Keratinocyte (primary cell): ENCODE measurements around the gene OPRL1. TPM values are rescaled to one million over a fixed set of nuclear protein-coding genes. Genes with fewer than 3 reads are reported as not detected.

Source experiments
- DNase-seq: peaks from one replicate; pipeline ENCODE4 v3.0.0-alpha.2; 2011; ENCODE audit warnings: low read depth, missing footprints, low spot score
- FAIRE-seq: peaks from 2 replicates; lab custom pipeline; 2011; peaks lifted over from hg19 to GRCh38; lab: Jason Lieb, UNC
- H2AFZ ChIP-seq: 2 replicates; pipeline ENCODE4 v1.6.0; 2012; ENCODE audit warnings: low read length, control low read depth, inconsistent platforms; ENCODE audit not compliant: control insufficient read depth
- H3K27ac ChIP-seq: 2 replicates; pipeline ENCODE4 v1.5.1; 2011; ENCODE audit warnings: low read length; ENCODE audit not compliant: control insufficient read depth, insufficient read depth
- H3K27me3 ChIP-seq: 3 replicates; pipeline ENCODE4 v1.6.0; 2011; ENCODE audit warnings: low read length; ENCODE audit not compliant: control insufficient read depth, insufficient read depth; ENCODE audit errors: extremely low read depth
- H3K36me3 ChIP-seq, 2 experiments: 2 replicates in 1 of 2; 3 replicates in 1 of 2; pipeline ENCODE4 v1.5.1; 2011; ENCODE audit warnings: low read length in 2 of 2, mild to moderate bottlenecking in 1 of 2; ENCODE audit not compliant: control insufficient read depth in 2 of 2, insufficient read depth in 2 of 2; ENCODE audit errors: extremely low read depth in 1 of 2
- H3K4me1 ChIP-seq: 3 replicates; pipeline ENCODE4 v1.5.1; 2011; ENCODE audit warnings: low read length; ENCODE audit not compliant: control insufficient read depth, insufficient read depth; ENCODE audit errors: extremely low read depth
- H3K4me2 ChIP-seq: 3 replicates; pipeline ENCODE4 v1.6.0; 2011; ENCODE audit warnings: low read depth, low read length; ENCODE audit not compliant: control insufficient read depth, insufficient read depth; ENCODE audit errors: extremely low read depth
- H3K4me3 ChIP-seq, 3 experiments: fragments of 200-600 bp in 1 of 3; sonication (generic) in 1 of 3; 2 replicates in 2 of 3; 3 replicates in 1 of 3; pipeline ENCODE4 v1.5.1; 2011 to 2016; ENCODE audit warnings: low read length in 3 of 3, mild to moderate bottlenecking in 3 of 3, control low read depth in 2 of 3, inconsistent platforms in 1 of 3, low read depth in 1 of 3, mixed read lengths in 1 of 3, mixed run types in 1 of 3, moderate library complexity in 1 of 3; ENCODE audit not compliant: control insufficient read depth in 2 of 3, insufficient read depth in 2 of 3; ENCODE audit errors: extremely low read depth in 1 of 3
- H3K79me2 ChIP-seq: 2 replicates; pipeline ENCODE4 v1.6.0; 2012; ENCODE audit warnings: low read length; ENCODE audit not compliant: control insufficient read depth, insufficient read depth
- H3K9ac ChIP-seq: 3 replicates; pipeline ENCODE4 v1.6.0; 2011; ENCODE audit warnings: low read length; ENCODE audit not compliant: control insufficient read depth, insufficient read depth; ENCODE audit errors: extremely low read depth
- H3K9me1 ChIP-seq: 3 replicates; pipeline ENCODE4 v1.6.0; 2011; ENCODE audit warnings: low read length; ENCODE audit not compliant: control insufficient read depth, insufficient read depth; ENCODE audit errors: extremely low read depth
- H3K9me3 ChIP-seq: 2 replicates; pipeline ENCODE4 v1.5.1; 2012; ENCODE audit warnings: low read depth, low read length; ENCODE audit not compliant: control insufficient read depth
- H4K20me1 ChIP-seq: 3 replicates; pipeline ENCODE4 v1.6.0; 2011; ENCODE audit warnings: low read length; ENCODE audit not compliant: control insufficient read depth, insufficient read depth; ENCODE audit errors: extremely low read depth
- EZH2 ChIP-seq: IDR thresholded peaks from one replicate; pipeline ENCODE4 v1.6.1; 2012; ENCODE audit warnings: inconsistent platforms, mild to moderate bottlenecking, low read length, moderate library complexity
- dilution Hi-C: fragments of 300-500 bp; cut with MboI; formaldehyde crosslinking; loops from one replicate; pipeline ENCODE4 v1.7.0; 2020; ENCODE audit warnings: low sequenced_read_pairs; ENCODE audit not compliant: extremely low pct_ligation_motif_present
- polyA plus RNA-seq, 5 experiments: library from polyadenylated mRNA; depleted of rRNA in 3 of 5; stranded (reverse) in 3 of 5; stranded (forward) in 1 of 5; unstranded in 1 of 5; fragments of >200 nt; gene quantifications; 1 replicate in 1 of 5; 2 replicates in 3 of 5; 3 replicates in 1 of 5; pipeline versions ENCODE4 v1.2.1 to v1.2.3, GENCODE V29; 2011 to 2012; ENCODE audit warnings: missing spikeins in 2 of 5, low read depth in 1 of 5, low replicate concordance in 1 of 5
- TF ChIP-seq, protein P1 (sequence below), 3 experiments: IDR thresholded peaks in 1 of 3; conservative IDR thresholded peaks in 1 of 3; optimal IDR thresholded peaks in 1 of 3; 2 replicates in 2 of 3; 3 replicates in 1 of 3; pipeline versions ENCODE3 to v1.5.1; 2011; ENCODE audit warnings: low read length in 3 of 3, mild to moderate bottlenecking in 3 of 3, moderate library complexity in 2 of 3, control low read depth in 1 of 3, inconsistent platforms in 1 of 3; ENCODE audit not compliant: insufficient read depth in 2 of 3; ENCODE audit errors: extremely low read depth in 1 of 3

OPRL1 gene
- polyA plus RNA-seq, 1 donor (not counting 4 experiments of a cell fraction or from before 2014, with no cell fraction given) = 0.25 TPM

DNA sequence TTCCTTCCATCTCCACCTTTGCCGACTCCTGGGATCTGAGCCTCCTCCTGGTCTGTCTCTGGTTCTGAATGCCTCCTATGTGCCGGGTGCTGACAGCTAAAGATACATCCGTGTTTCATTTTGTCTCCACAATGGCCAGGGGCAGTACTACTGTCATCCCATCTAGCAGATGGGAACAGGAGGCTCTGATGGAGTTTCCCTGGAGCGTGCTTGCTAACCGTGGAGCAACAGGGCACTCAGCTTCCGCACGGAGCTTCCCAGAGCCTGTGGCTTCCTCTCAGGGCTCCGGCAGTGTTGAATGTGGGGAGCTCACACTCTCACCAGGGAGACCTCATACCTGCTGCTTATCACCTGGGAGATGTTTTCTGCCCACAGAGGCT lies 39.4 kb downstream of the OPRL1 start:
- no peak for DNase-seq
- H3K9ac ChIP-seq = no peak overlapping the region
- peaks cover 15% of the 10 kb centered on the region for H3K27me3 ChIP-seq
- TF ChIP-seq, protein P1, sequence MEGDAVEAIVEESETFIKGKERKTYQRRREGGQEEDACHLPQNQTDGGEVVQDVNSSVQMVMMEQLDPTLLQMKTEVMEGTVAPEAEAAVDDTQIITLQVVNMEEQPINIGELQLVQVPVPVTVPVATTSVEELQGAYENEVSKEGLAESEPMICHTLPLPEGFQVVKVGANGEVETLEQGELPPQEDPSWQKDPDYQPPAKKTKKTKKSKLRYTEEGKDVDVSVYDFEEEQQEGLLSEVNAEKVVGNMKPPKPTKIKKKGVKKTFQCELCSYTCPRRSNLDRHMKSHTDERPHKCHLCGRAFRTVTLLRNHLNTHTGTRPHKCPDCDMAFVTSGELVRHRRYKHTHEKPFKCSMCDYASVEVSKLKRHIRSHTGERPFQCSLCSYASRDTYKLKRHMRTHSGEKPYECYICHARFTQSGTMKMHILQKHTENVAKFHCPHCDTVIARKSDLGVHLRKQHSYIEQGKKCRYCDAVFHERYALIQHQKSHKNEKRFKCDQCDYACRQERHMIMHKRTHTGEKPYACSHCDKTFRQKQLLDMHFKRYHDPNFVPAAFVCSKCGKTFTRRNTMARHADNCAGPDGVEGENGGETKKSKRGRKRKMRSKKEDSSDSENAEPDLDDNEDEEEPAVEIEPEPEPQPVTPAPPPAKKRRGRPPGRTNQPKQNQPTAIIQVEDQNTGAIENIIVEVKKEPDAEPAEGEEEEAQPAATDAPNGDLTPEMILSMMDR (optimal IDR thresholded peaks at IDR 0.05 in 1 of 3, IDR thresholded peaks at IDR 0.05 in 1 of 3, conservative IDR thresholded peaks at IDR 0.05 in 1 of 3; ENCODE audit: extremely low read depth in 1 of 3, insufficient read depth in 2 of 3, low read length in 3 of 3) = no peak
- TF ChIP-seq EZH2 = no peak
- FAIRE-seq = no peak
- H3K4me1 ChIP-seq = no peaks in the 10 kb centered on the region
- H3K4me2 ChIP-seq = no peak overlapping the region
- no peak overlapping the region for H3K4me3 ChIP-seq
- no peaks in the 10 kb centered on the region for H4K20me1 ChIP-seq
- no peaks in the 10 kb centered on the region for H3K79me2 ChIP-seq
- no peaks in the 10 kb centered on the region for H3K9me1 ChIP-seq
- dilution Hi-C loops = no loop called here
- no peaks in the 10 kb centered on the region for H3K36me3 ChIP-seq
- H3K27ac ChIP-seq = no peak overlapping the region
- H2AFZ ChIP-seq = no peak overlapping the region
- H3K9me3 ChIP-seq = no peaks in the 10 kb centered on the region

DNA sequence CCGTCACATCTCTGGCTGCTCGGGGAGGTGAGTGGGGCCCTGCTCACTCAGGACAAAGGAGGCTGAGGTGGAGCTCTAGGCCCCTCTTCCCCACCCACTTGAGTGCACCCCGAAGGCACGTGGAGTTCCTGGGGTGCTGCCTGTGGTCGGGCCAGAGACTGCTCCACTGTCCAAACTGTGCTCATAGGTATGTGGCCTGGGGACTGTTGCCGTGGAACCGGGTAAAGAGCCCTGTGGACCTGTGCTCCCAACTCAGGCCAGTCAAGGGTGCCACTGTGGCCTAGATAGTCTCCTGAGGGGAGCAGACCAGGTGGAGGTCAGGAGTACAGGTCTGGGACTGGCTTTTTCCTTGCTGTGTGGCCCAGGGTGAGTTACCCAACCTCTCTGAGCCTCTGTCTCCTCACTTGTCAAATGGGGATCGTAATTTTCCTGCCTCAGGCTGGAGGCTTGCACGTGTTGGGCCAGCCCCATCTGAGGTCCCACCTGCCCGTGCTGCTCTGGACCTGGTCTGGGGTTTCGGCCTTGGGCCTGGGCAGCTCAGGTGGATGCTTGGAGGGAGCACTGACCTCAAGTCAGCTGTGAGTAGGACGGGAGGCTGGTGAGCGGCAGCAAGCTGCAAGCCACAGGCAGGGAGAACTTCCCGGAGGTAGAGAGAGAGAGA lies 39.9 kb downstream of the OPRL1 start:
- FAIRE-seq = no peak
- no peak overlapping the region for H3K27ac ChIP-seq
- no peaks in the 10 kb centered on the region for H3K79me2 ChIP-seq
- H3K9ac ChIP-seq = no peak overlapping the region
- no peak overlapping the region for H2AFZ ChIP-seq
- DNase-seq = no peak
- no peaks in the 10 kb centered on the region for H3K4me1 ChIP-seq
- no peaks in the 10 kb centered on the region for H4K20me1 ChIP-seq
- no peaks in the 10 kb centered on the region for H3K9me1 ChIP-seq
- no peak for TF ChIP-seq EZH2
- TF ChIP-seq, protein P1 (optimal IDR thresholded peaks at IDR 0.05 in 1 of 3, IDR thresholded peaks at IDR 0.05 in 1 of 3, conservative IDR thresholded peaks at IDR 0.05 in 1 of 3; ENCODE audit: extremely low read depth in 1 of 3, insufficient read depth in 2 of 3, low read length in 3 of 3) = no peak
- dilution Hi-C loops = no loop called here
- no peaks in the 10 kb centered on the region for H3K9me3 ChIP-seq
- no peak overlapping the region for H3K4me3 ChIP-seq
- peaks cover 15% of the 10 kb centered on the region for H3K27me3 ChIP-seq
- H3K4me2 ChIP-seq = no peak overlapping the region
- no peaks in the 10 kb centered on the region for H3K36me3 ChIP-seq
